Nephron (organoid): Measurements from ENCODE around the gene RAX.

Source experiments
- H3K27ac Mint-ChIP-seq, 3 experiments: 2 replicates each; pipeline ENCODE4 v1.8.0; 2020; ENCODE audit warnings: mixed read lengths in 3 of 3, mild to moderate bottlenecking in 2 of 3, moderate library complexity in 1 of 3
- H3K27me3 Mint-ChIP-seq: 2 replicates; pipeline ENCODE4 v1.8.0; 2021; ENCODE audit warnings: low read depth, mild to moderate bottlenecking, moderate library complexity, mixed read lengths
- H3K36me3 Mint-ChIP-seq: 2 replicates; pipeline ENCODE4 v1.8.0; 2020; ENCODE audit warnings: low read depth, mixed read lengths
- H3K4me1 Mint-ChIP-seq: 2 replicates; pipeline ENCODE4 v1.8.0; 2020; ENCODE audit warnings: mixed read lengths
- H3K4me3 Mint-ChIP-seq, 3 experiments: 2 replicates each; pipeline ENCODE4 v1.8.0; 2020; ENCODE audit warnings: mild to moderate bottlenecking in 3 of 3, mixed read lengths in 3 of 3, moderate library complexity in 2 of 3
- H3K9me3 Mint-ChIP-seq: 2 replicates; pipeline ENCODE4 v1.8.0; 2020; ENCODE audit warnings: mixed read lengths
- CTCF ChIP-seq, 3 experiments: fragments of 200-600 bp; sonication (generic); IDR thresholded peaks; one replicate each; pipeline ENCODE4 v1.5.0; 2021; ENCODE audit warnings: antibody characterized with exemption in 3 of 3; ENCODE audit not compliant: unreplicated experiment in 3 of 3

The RAX gene

DNA sequence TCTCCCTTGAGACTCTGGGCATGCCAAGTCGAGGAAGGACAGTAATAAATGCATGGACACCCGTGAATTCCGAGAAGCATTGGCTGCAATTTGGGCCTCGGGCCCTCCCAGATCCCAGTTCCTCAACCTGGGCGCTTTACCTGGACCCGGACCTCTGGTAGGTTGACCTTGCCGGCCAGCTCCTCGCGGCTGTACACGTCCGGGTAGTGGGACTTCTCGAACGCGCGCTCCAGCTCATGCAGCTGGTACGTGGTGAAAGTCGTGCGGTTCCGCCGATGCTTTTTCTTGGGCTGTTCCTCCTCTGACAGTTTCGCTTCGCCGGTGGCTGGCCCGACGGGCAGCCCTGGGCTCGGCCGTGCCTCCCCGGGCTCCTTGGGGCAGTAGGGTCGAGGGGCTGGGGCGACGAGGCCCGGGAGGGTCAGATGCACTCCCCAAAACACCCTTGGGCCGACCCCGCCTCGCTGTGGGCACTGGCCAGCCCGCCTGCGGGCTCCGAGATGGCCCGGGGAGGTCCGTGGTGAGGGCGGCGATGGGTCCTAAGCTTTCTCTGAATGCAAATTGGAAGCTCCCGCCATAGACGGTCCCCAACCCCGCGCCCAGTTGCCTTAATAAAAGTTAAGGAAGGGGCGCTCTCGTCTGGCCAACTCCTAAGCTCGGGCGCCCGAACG lies 899 bp downstream of the RAX start:
- no peaks in the 10 kb centered on the region for H3K9me3 Mint-ChIP-seq
- H3K27me3 Mint-ChIP-seq = peaks cover 92% of the 10 kb centered on the region
- H3K36me3 Mint-ChIP-seq = no peaks in the 10 kb centered on the region
- H3K27ac Mint-ChIP-seq = no peak overlapping the region
- peak overlapping the region in 2 of 3 experiments; percentile 15 to 21 for H3K4me3 Mint-ChIP-seq
- peaks cover 18% of the 10 kb centered on the region for H3K4me1 Mint-ChIP-seq
- no peak for TF ChIP-seq CTCF (IDR thresholded peaks at IDR 0.05; ENCODE audit: unreplicated experiment in 3 of 3)

- no peaks in the 10 kb centered on the region for H3K9me3 Mint-ChIP-seq
- no peak for TF ChIP-seq CTCF (IDR thresholded peaks at IDR 0.05; ENCODE audit: unreplicated experiment in 3 of 3)
- peak overlapping the region in 2 of 3 experiments; percentile 15 to 21 for H3K4me3 Mint-ChIP-seq
- H3K27ac Mint-ChIP-seq = no peak overlapping the region
- no peaks in the 10 kb centered on the region for H3K36me3 Mint-ChIP-seq
- H3K27me3 Mint-ChIP-seq = peaks cover 92% of the 10 kb centered on the region
- H3K4me1 Mint-ChIP-seq = peaks cover 21% of the 10 kb centered on the region
Observed at GRCh38 chr18:59271606-59272220, 1.5 kb downstream of the RAX start.

GRCh38 chr18:59270689-59271257 lies 2.5 kb downstream of the RAX start:
- peaks cover 92% of the 10 kb centered on the region for H3K27me3 Mint-ChIP-seq
- no peaks in the 10 kb centered on the region for H3K36me3 Mint-ChIP-seq
- H3K4me1 Mint-ChIP-seq = peaks cover 21% of the 10 kb centered on the region
- no peak overlapping the region for H3K27ac Mint-ChIP-seq
- no peaks in the 10 kb centered on the region for H3K9me3 Mint-ChIP-seq
- peak overlapping the region in 1 of 3 experiments; percentile 53 for H3K4me3 Mint-ChIP-seq
- no peak for TF ChIP-seq CTCF (IDR thresholded peaks at IDR 0.05; ENCODE audit: unreplicated experiment in 3 of 3)

DNA sequence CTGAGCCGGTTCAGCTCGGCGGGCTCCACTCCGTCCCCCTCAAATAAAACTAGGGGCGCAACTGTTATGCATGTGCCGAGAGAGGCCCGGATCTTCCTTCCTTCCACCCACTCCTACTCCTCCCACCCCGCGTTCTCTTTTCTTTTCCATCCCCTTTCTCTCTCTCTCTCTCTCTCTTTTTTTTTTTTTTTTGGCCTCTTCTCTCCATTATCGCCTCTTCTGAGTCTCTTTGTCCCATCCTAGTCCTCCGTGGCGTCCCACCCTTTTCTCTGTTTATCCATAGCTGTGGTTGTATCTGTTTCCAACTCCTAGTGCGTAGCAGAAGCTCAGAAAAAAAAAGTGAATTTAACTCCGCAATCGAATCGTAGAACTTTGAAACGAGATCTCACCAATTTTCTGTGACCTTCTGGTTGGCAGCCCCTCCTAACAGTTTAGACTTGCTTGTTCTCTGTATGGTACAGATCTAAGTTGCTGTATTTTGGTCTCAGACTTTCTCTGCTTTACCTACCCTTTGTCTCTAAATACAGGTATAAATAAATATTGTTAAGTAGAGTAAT lies 3.6 kb downstream of the RAX start:
- no peaks in the 10 kb centered on the region for H3K36me3 Mint-ChIP-seq
- H3K4me3 Mint-ChIP-seq = peak overlapping the region; percentile 54 to 82 (median 76)
- no peaks in the 10 kb centered on the region for H3K9me3 Mint-ChIP-seq
- H3K27ac Mint-ChIP-seq = no peak overlapping the region
- TF ChIP-seq CTCF (IDR thresholded peaks at IDR 0.05; ENCODE audit: unreplicated experiment in 3 of 3) = no peak
- peaks cover 21% of the 10 kb centered on the region for H3K4me1 Mint-ChIP-seq
- H3K27me3 Mint-ChIP-seq = peaks cover 92% of the 10 kb centered on the region

- Mint-ChIP-seq H3K4me3 (peak overlapping the region; percentile 73 to 82 (median 76)), H3K9me3 (no peaks in the 10 kb centered on the region), H3K36me3 (no peaks in the 10 kb centered on the region), H3K27me3 (peaks cover 92% of the 10 kb centered on the region), H3K27ac (no peak overlapping the region), H3K4me1 (peaks cover 21% of the 10 kb centered on the region)
- peak in 1 of 3 experiments; percentile 19 for TF ChIP-seq CTCF (IDR thresholded peaks at IDR 0.05; ENCODE audit: unreplicated experiment in 3 of 3)
Observed at GRCh38 chr18:59268721-59269562, 4.3 kb downstream of the RAX start.
